ENCODE data around the gene KATNIP.
"Not testable (repeated sequence)": the region's sequence is repeated elsewhere in the genome, so short reads cannot be mapped to it uniquely, and the experiment has no call there.

- TF ChIP-seq CTCF (conservative IDR thresholded peaks at IDR 0.05 in 1 of 2, IDR thresholded peaks at IDR 0.05 in 1 of 2; ENCODE audit: low read depth in 1 of 2, low read length in 2 of 2); EZH2 (IDR thresholded peaks at IDR 0.05; ENCODE audit: low read length, missing control alignments): not testable (repeated sequence)
These were observed 21.0 kb downstream of the KATNIP start for GRCh38 chr16:27570986-27571385.

Measured in fibroblast of lung (primary cell).